Measurements from ENCODE around the gene UFSP1. TPM values are rescaled to one million over a fixed set of nuclear protein-coding genes. Genes with fewer than 3 reads are reported as not detected.
"Not testable (repeated sequence)": the region's sequence is repeated elsewhere in the genome, so short reads cannot be mapped to it uniquely, and the experiment has no call there.

The UFSP1 gene
- total RNA-seq, 6 experiments from 2014 or later, result 1.0 to 3.4 (median 2.1) TPM

DNA sequence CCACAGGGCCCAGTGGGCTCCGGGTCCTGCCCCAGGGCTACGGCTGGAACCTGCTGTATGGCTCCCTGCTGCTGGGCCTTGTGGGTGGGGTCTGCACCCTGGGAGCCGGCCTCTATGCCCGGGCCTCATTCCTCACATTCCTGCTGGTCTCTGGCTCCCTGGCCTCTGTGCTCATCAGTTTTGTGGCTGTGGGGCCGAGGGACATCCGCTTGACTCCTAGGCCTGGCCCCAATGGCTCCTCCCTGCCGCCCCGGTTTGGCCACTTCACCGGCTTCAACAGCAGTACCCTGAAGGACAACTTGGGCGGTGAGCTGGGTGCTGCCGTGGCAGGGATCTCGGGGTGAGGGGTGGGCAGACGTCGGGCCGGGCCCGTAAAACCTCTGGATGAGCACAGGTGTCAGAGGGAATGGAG is 32.6 kb downstream of the UFSP1 start:
- no peak overlapping the region for H3K27ac ChIP-seq
- TF ChIP-seq POLR2A (IDR thresholded peaks at IDR 0.05), result no peak
- TF ChIP-seq, protein P1, sequence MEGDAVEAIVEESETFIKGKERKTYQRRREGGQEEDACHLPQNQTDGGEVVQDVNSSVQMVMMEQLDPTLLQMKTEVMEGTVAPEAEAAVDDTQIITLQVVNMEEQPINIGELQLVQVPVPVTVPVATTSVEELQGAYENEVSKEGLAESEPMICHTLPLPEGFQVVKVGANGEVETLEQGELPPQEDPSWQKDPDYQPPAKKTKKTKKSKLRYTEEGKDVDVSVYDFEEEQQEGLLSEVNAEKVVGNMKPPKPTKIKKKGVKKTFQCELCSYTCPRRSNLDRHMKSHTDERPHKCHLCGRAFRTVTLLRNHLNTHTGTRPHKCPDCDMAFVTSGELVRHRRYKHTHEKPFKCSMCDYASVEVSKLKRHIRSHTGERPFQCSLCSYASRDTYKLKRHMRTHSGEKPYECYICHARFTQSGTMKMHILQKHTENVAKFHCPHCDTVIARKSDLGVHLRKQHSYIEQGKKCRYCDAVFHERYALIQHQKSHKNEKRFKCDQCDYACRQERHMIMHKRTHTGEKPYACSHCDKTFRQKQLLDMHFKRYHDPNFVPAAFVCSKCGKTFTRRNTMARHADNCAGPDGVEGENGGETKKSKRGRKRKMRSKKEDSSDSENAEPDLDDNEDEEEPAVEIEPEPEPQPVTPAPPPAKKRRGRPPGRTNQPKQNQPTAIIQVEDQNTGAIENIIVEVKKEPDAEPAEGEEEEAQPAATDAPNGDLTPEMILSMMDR (IDR thresholded peaks at IDR 0.05), result no peak
- no peaks in the 10 kb centered on the region for H3K27me3 ChIP-seq
- no peak for DNase-seq
- no peaks in the 10 kb centered on the region for H3K9me3 ChIP-seq
- whole genome bisulfite sequencing (ENCODE audit: insufficient coverage, low coverage, low lambda C conversion rate, missing lambda C conversion rate), result no CpG with 5 or more reads among the region's 16 CpGs
- H3K4me1 ChIP-seq, result peaks cover 0 to 6% (median 0%) of the 10 kb centered on the region in 4 donors
- ATAC-seq, result no peak
- H3K36me3 ChIP-seq, result peaks cover 0 to 6% (median 0%) of the 10 kb centered on the region in 4 donors
- intact Hi-C loops (cut with DNase I), result loop anchor here in 1 of 2 donors (10.0 kb wide), 1 partner anchor 142 kb away; no protein-coding TSS in a partner anchor
- H3K4me3 ChIP-seq, result no peak overlapping the region

DNA sequence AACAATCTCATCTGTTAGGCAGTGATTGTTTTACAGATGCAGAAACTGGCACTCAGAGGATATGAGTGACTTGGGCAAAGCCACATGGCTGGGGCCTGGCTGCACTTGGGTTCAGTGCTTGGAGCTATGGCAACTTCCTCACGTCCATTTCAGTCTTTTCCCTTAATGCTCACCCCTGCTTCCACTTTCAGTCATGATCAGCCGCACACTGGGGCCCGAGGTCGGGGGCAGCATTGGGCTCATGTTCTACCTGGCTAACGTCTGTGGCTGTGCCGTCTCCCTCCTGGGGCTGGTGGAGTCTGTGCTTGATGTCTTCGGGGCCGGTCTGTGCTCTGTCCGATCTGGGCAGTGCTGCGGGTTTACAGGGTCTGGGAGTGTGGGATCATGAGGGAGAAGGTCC is 34.0 kb downstream of the UFSP1 start:
- Histone ChIP-seq H3K27ac (no peak overlapping the region), H3K4me1 (peaks cover 0 to 7% (median 0%) of the 10 kb centered on the region in 4 donors), H3K4me3 (no peak overlapping the region), H3K36me3 (peaks cover 0 to 6% (median 0%) of the 10 kb centered on the region in 4 donors), H3K27me3 (no peaks in the 10 kb centered on the region), H3K9me3 (no peaks in the 10 kb centered on the region)
- TF ChIP-seq, protein P1 (IDR thresholded peaks at IDR 0.05), result no peak
- no peak for TF ChIP-seq POLR2A (IDR thresholded peaks at IDR 0.05)
- 74% methylated on average over 5 of the region's 10 CpGs for WGBS (ENCODE audit: insufficient coverage, low coverage, low lambda C conversion rate, missing lambda C conversion rate)
- intact Hi-C loops (cut with DNase I), result loop anchor here in 1 of 2 donors (10.0 kb wide), 1 partner anchor 141 kb away; no protein-coding TSS in a partner anchor
- ATAC-seq, result no peak
- DNase-seq, result peak in 1 of 3 donors; percentile 36

GRCh38 chr7:100854899-100855298 is 34.6 kb downstream of the UFSP1 start:
- WGBS (ENCODE audit: insufficient coverage, low coverage, low lambda C conversion rate, missing lambda C conversion rate), result no CpG with 5 or more reads among the region's 9 CpGs
- ATAC-seq, H3K27ac ChIP-seq, H3K9me3 ChIP-seq, H3K36me3 ChIP-seq, H3K4me1 ChIP-seq, H3K4me3 ChIP-seq, H3K27me3 ChIP-seq: not testable (repeated sequence)
- intact Hi-C loops (cut with DNase I), result loop anchor here (5.0 to 10.0 kb wide), 2 partner anchors 58 to 140 kb away; no protein-coding TSS in a partner anchor
- peak in 1 of 3 donors; percentile 33 for DNase-seq

GRCh38 chr7:100854146-100854895 is 35.2 kb downstream of the UFSP1 start:
- H3K36me3 ChIP-seq, result no peaks in the 10 kb centered on the region
- no peak for ATAC-seq
- WGBS (ENCODE audit: insufficient coverage, low coverage, low lambda C conversion rate, missing lambda C conversion rate), result 100% methylated on average over 3 of the region's 14 CpGs
- H3K27me3 ChIP-seq, result no peaks in the 10 kb centered on the region
- H3K4me1 ChIP-seq, result peaks cover 0 to 7% (median 0%) of the 10 kb centered on the region in 4 donors
- intact Hi-C loops (cut with DNase I), result loop anchor here (5.0 to 10.0 kb wide), 2 partner anchors 57 to 140 kb away; no protein-coding TSS in a partner anchor
- no peak overlapping the region for H3K27ac ChIP-seq
- TF ChIP-seq, protein P1 (IDR thresholded peaks at IDR 0.05), result no peak
- no peak for TF ChIP-seq POLR2A (IDR thresholded peaks at IDR 0.05)
- DNase-seq, result peak in 1 of 3 donors; percentile 42
- no peak overlapping the region for H3K4me3 ChIP-seq
- no peaks in the 10 kb centered on the region for H3K9me3 ChIP-seq
